ENCODE results near the gene ELAPOR1. TPM values are rescaled to one million over a fixed set of nuclear protein-coding genes. Genes with fewer than 3 reads are reported as not detected.

Gene ELAPOR1
- total and polyA plus RNA-seq, 2 donors (not counting 3 experiments of a cell fraction or from before 2014, with no cell fraction given), result 1.0 to 1.1 TPM

GRCh38 chr1:109084563-109085517 is 29.1 kb upstream of the ELAPOR1 start:
- no peaks in the 10 kb centered on the region for H3K27me3 ChIP-seq (ENCODE audit: control insufficient read depth in 2 of 2, insufficient read depth in 2 of 2, low read length in 2 of 2)
- no peak overlapping the region for H3K9ac ChIP-seq (replicated peaks; ENCODE audit: extremely low read depth, insufficient read depth, low read length)
- intact Hi-C loops (cut with micrococcal nuclease), result no loop called here
- no peak overlapping the region for H3K4me3 ChIP-seq (replicated peaks in 1 of 3; ENCODE audit: insufficient read depth in 1 of 3, low read depth in 1 of 3, low read length in 3 of 3)
- H3K4me2 ChIP-seq (ENCODE audit: insufficient read depth, low read length), result no peak overlapping the region
- peaks cover 9% of the 10 kb centered on the region for H3K4me1 ChIP-seq (ENCODE audit: control insufficient read depth, extremely low read depth, insufficient read depth, low read length)
- H3K9me1 ChIP-seq (replicated peaks; ENCODE audit: control insufficient read depth, extremely low read depth, insufficient read depth, low read length), result no peaks in the 10 kb centered on the region
- no peaks in the 10 kb centered on the region for H3K9me3 ChIP-seq (replicated peaks; ENCODE audit: control insufficient read depth, insufficient read depth, low read length)
- no peak for FAIRE-seq
- H3K79me2 ChIP-seq (ENCODE audit: control insufficient read depth, insufficient read depth, low read length), result no peaks in the 10 kb centered on the region
- no TSS peak for BruUV-seq (replicated peaks)
- dilution Hi-C loops (cut with MboI; ENCODE audit: extremely low pct_ligation_motif_present, low sequenced_read_pairs), result no loop called here
- H4K20me1 ChIP-seq (replicated peaks; ENCODE audit: control insufficient read depth, extremely low read depth, insufficient read depth, low read length), result no peaks in the 10 kb centered on the region
- DNase-seq (ENCODE audit: low read depth, low spot score), result no peak
- H3K36me3 ChIP-seq (ENCODE audit: control insufficient read depth in 2 of 2, extremely low read depth in 1 of 2, insufficient read depth in 2 of 2, low read length in 2 of 2), result no peaks in the 10 kb centered on the region
- POLR2A ChIA-PET, result interaction anchor here (0.6 to 1.1 kb wide), 2 partner anchors 15 to 28 kb away, joined by 3 read pairs; no protein-coding TSS in a partner anchor
- no peak overlapping the region for H3K27ac ChIP-seq (ENCODE audit: insufficient read depth, low read depth, low read length)
- TF ChIP-seq MYC (IDR thresholded peaks at IDR 0.05; ENCODE audit: low read depth, low read length) (no peak), POLR2A (IDR thresholded peaks at IDR 0.05; ENCODE audit: low read depth, low read length) (no peak), FOS (IDR thresholded peaks at IDR 0.05; ENCODE audit: borderline replicate concordance, insufficient read depth, low read length) (no peak), EZH2 (IDR thresholded peaks at IDR 0.05; ENCODE audit: borderline replicate concordance, low read depth, low read length, severe bottlenecking) (no peak), JUN (IDR thresholded peaks at IDR 0.05; ENCODE audit: borderline replicate concordance, insufficient read depth, insufficient read length, low read depth) (no peak), GATA2 (IDR thresholded peaks at IDR 0.05; ENCODE audit: insufficient read depth, insufficient read length, low read depth, low read length) (no peak), POLR2AphosphoS5 (IDR thresholded peaks at IDR 0.05; ENCODE audit: insufficient read depth, low read depth, low read length) (no peak)
- TF ChIP-seq, protein P1, sequence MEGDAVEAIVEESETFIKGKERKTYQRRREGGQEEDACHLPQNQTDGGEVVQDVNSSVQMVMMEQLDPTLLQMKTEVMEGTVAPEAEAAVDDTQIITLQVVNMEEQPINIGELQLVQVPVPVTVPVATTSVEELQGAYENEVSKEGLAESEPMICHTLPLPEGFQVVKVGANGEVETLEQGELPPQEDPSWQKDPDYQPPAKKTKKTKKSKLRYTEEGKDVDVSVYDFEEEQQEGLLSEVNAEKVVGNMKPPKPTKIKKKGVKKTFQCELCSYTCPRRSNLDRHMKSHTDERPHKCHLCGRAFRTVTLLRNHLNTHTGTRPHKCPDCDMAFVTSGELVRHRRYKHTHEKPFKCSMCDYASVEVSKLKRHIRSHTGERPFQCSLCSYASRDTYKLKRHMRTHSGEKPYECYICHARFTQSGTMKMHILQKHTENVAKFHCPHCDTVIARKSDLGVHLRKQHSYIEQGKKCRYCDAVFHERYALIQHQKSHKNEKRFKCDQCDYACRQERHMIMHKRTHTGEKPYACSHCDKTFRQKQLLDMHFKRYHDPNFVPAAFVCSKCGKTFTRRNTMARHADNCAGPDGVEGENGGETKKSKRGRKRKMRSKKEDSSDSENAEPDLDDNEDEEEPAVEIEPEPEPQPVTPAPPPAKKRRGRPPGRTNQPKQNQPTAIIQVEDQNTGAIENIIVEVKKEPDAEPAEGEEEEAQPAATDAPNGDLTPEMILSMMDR (IDR thresholded peaks at IDR 0.05; ENCODE audit: extremely low read depth in 1 of 2, insufficient read depth in 1 of 2, low read depth in 1 of 2, low read length in 2 of 2), result no peak
- TF ChIP-seq, protein P2, sequence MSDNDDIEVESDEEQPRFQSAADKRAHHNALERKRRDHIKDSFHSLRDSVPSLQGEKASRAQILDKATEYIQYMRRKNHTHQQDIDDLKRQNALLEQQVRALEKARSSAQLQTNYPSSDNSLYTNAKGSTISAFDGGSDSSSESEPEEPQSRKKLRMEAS (IDR thresholded peaks at IDR 0.05; ENCODE audit: insufficient read depth, insufficient read length), result no peak
- CTCF ChIA-PET, result interaction anchor here (0.8 to 3.0 kb wide), 4 partner anchors 11 to 28 kb away, joined by 4 to 14 read pairs (median 8); a partner anchor contains a TSS
- no peak overlapping the region for H2AFZ ChIP-seq (ENCODE audit: low read depth, low read length)
